ENCODE data around the gene SLAIN1.

Gene SLAIN1

GRCh38 chr13:77786695-77787287, 89.3 kb downstream of the SLAIN1 start:
- H3K4me1 ChIP-seq (ENCODE audit: control insufficient read depth in 2 of 2, insufficient read depth in 2 of 2, low read length in 2 of 2) = no peaks in the 10 kb centered on the region

GRCh38 chr13:77789376-77789775, 91.9 kb downstream of the SLAIN1 start:
- Histone ChIP-seq H3K4me1 (ENCODE audit: control insufficient read depth in 2 of 2, insufficient read depth in 2 of 2, low read length in 2 of 2) (no peaks in the 10 kb centered on the region), H3K4me3 (ENCODE audit: low read length in 2 of 2) (no peak overlapping the region), H3K9me3 (ENCODE audit: control insufficient read depth in 2 of 2, low read length in 2 of 2) (peaks cover 0 to 14% of the 10 kb centered on the region in 2 donors), H3K27ac (ENCODE audit: low read depth in 2 of 2, low read length in 2 of 2) (no peak overlapping the region), H3K9ac (ENCODE audit: low read depth in 1 of 2, low read length in 2 of 2) (no peak overlapping the region), H3K36me3 (ENCODE audit: control insufficient read depth in 2 of 2, insufficient read depth in 2 of 2, low read length in 2 of 2) (no peaks in the 10 kb centered on the region), H3K27me3 (ENCODE audit: control insufficient read depth in 2 of 2, insufficient read depth in 2 of 2, low read length in 2 of 2) (no peaks in the 10 kb centered on the region)

More at GRCh38 chr13:77786695-77787287, 89.3 kb downstream of the SLAIN1 start:
- H3K27ac ChIP-seq (ENCODE audit: low read depth in 2 of 2, low read length in 2 of 2) = no peak overlapping the region
- no peaks in the 10 kb centered on the region for H3K27me3 ChIP-seq (ENCODE audit: control insufficient read depth in 2 of 2, insufficient read depth in 2 of 2, low read length in 2 of 2)
- no peaks in the 10 kb centered on the region for H3K36me3 ChIP-seq (ENCODE audit: control insufficient read depth in 2 of 2, insufficient read depth in 2 of 2, low read length in 2 of 2)
- H3K4me3 ChIP-seq (ENCODE audit: low read length in 2 of 2) = no peak overlapping the region
- H3K9ac ChIP-seq (ENCODE audit: low read depth in 1 of 2, low read length in 2 of 2) = no peak overlapping the region
- H3K9me3 ChIP-seq (ENCODE audit: control insufficient read depth in 2 of 2, low read length in 2 of 2) = peaks cover 0 to 12% of the 10 kb centered on the region in 2 donors

- no peaks in the 10 kb centered on the region for H3K27me3 ChIP-seq (ENCODE audit: control insufficient read depth in 2 of 2, insufficient read depth in 2 of 2, low read length in 2 of 2)
- no peaks in the 10 kb centered on the region for H3K9me3 ChIP-seq (ENCODE audit: control insufficient read depth in 2 of 2, low read length in 2 of 2)
- no peaks in the 10 kb centered on the region for H3K36me3 ChIP-seq (ENCODE audit: control insufficient read depth in 2 of 2, insufficient read depth in 2 of 2, low read length in 2 of 2)
- H3K4me1 ChIP-seq (ENCODE audit: control insufficient read depth in 2 of 2, insufficient read depth in 2 of 2, low read length in 2 of 2) = no peaks in the 10 kb centered on the region
- no peak overlapping the region for H3K27ac ChIP-seq (ENCODE audit: low read depth in 2 of 2, low read length in 2 of 2)
- no peak overlapping the region for H3K9ac ChIP-seq (ENCODE audit: low read depth in 1 of 2, low read length in 2 of 2)
- no peak overlapping the region for H3K4me3 ChIP-seq (ENCODE audit: low read length in 2 of 2)
Observed at GRCh38 chr13:77800219-77800618, 102.7 kb downstream of the SLAIN1 start.

GRCh38 chr13:77806518-77806917, 109.0 kb downstream of the SLAIN1 start:
- no peaks in the 10 kb centered on the region for H3K4me1 ChIP-seq (ENCODE audit: control insufficient read depth in 2 of 2, insufficient read depth in 2 of 2, low read length in 2 of 2)
- no peaks in the 10 kb centered on the region for H3K36me3 ChIP-seq (ENCODE audit: control insufficient read depth in 2 of 2, insufficient read depth in 2 of 2, low read length in 2 of 2)
- H3K27me3 ChIP-seq (ENCODE audit: control insufficient read depth in 2 of 2, insufficient read depth in 2 of 2, low read length in 2 of 2) = no peaks in the 10 kb centered on the region

GRCh38 chr13:77807431-77808135, 110.1 kb downstream of the SLAIN1 start:
- no peaks in the 10 kb centered on the region for H3K36me3 ChIP-seq (ENCODE audit: control insufficient read depth in 2 of 2, insufficient read depth in 2 of 2, low read length in 2 of 2)
- no peak overlapping the region for H3K27ac ChIP-seq (ENCODE audit: low read depth in 2 of 2, low read length in 2 of 2)
- H3K4me3 ChIP-seq (ENCODE audit: low read length in 2 of 2) = no peak overlapping the region
- no peaks in the 10 kb centered on the region for H3K9me3 ChIP-seq (ENCODE audit: control insufficient read depth in 2 of 2, low read length in 2 of 2)
- H3K27me3 ChIP-seq (ENCODE audit: control insufficient read depth in 2 of 2, insufficient read depth in 2 of 2, low read length in 2 of 2) = no peaks in the 10 kb centered on the region
- H3K4me1 ChIP-seq (ENCODE audit: control insufficient read depth in 2 of 2, insufficient read depth in 2 of 2, low read length in 2 of 2) = no peaks in the 10 kb centered on the region
- no peak overlapping the region for H3K9ac ChIP-seq (ENCODE audit: low read depth in 1 of 2, low read length in 2 of 2)

More at GRCh38 chr13:77806518-77806917, 109.0 kb downstream of the SLAIN1 start:
- no peak overlapping the region for H3K9ac ChIP-seq (ENCODE audit: low read depth in 1 of 2, low read length in 2 of 2)
- H3K9me3 ChIP-seq (ENCODE audit: control insufficient read depth in 2 of 2, low read length in 2 of 2) = no peaks in the 10 kb centered on the region
- H3K27ac ChIP-seq (ENCODE audit: low read depth in 2 of 2, low read length in 2 of 2) = no peak overlapping the region
- no peak overlapping the region for H3K4me3 ChIP-seq (ENCODE audit: low read length in 2 of 2)

- Histone ChIP-seq H3K9ac (ENCODE audit: low read depth in 1 of 2, low read length in 2 of 2) (no peak overlapping the region), H3K27me3 (ENCODE audit: control insufficient read depth in 2 of 2, insufficient read depth in 2 of 2, low read length in 2 of 2) (no peaks in the 10 kb centered on the region), H3K27ac (ENCODE audit: low read depth in 2 of 2, low read length in 2 of 2) (no peak overlapping the region), H3K36me3 (ENCODE audit: control insufficient read depth in 2 of 2, insufficient read depth in 2 of 2, low read length in 2 of 2) (no peaks in the 10 kb centered on the region), H3K4me3 (ENCODE audit: low read length in 2 of 2) (no peak overlapping the region), H3K9me3 (ENCODE audit: control insufficient read depth in 2 of 2, low read length in 2 of 2) (no peaks in the 10 kb centered on the region), H3K4me1 (ENCODE audit: control insufficient read depth in 2 of 2, insufficient read depth in 2 of 2, low read length in 2 of 2) (no peaks in the 10 kb centered on the region)
Observed at GRCh38 chr13:77810430-77810829, 112.9 kb downstream of the SLAIN1 start.

- H3K9ac ChIP-seq (ENCODE audit: low read depth in 1 of 2, low read length in 2 of 2) = no peak overlapping the region
- no peaks in the 10 kb centered on the region for H3K9me3 ChIP-seq (ENCODE audit: control insufficient read depth in 2 of 2, low read length in 2 of 2)
- no peak overlapping the region for H3K27ac ChIP-seq (ENCODE audit: low read depth in 2 of 2, low read length in 2 of 2)
- H3K36me3 ChIP-seq (ENCODE audit: control insufficient read depth in 2 of 2, insufficient read depth in 2 of 2, low read length in 2 of 2) = no peaks in the 10 kb centered on the region
- H3K27me3 ChIP-seq (ENCODE audit: control insufficient read depth in 2 of 2, insufficient read depth in 2 of 2, low read length in 2 of 2) = no peaks in the 10 kb centered on the region
- H3K4me3 ChIP-seq (ENCODE audit: low read length in 2 of 2) = no peak overlapping the region
- H3K4me1 ChIP-seq (ENCODE audit: control insufficient read depth in 2 of 2, insufficient read depth in 2 of 2, low read length in 2 of 2) = no peaks in the 10 kb centered on the region
Observed at GRCh38 chr13:77810878-77811277, 113.4 kb downstream of the SLAIN1 start.

GRCh38 chr13:77811381-77811780, 113.9 kb downstream of the SLAIN1 start:
- H3K27ac ChIP-seq (ENCODE audit: low read depth in 2 of 2, low read length in 2 of 2) = no peak overlapping the region
- no peak overlapping the region for H3K4me3 ChIP-seq (ENCODE audit: low read length in 2 of 2)
- no peaks in the 10 kb centered on the region for H3K36me3 ChIP-seq (ENCODE audit: control insufficient read depth in 2 of 2, insufficient read depth in 2 of 2, low read length in 2 of 2)
- no peaks in the 10 kb centered on the region for H3K9me3 ChIP-seq (ENCODE audit: control insufficient read depth in 2 of 2, low read length in 2 of 2)
- H3K9ac ChIP-seq (ENCODE audit: low read depth in 1 of 2, low read length in 2 of 2) = no peak overlapping the region
- no peaks in the 10 kb centered on the region for H3K4me1 ChIP-seq (ENCODE audit: control insufficient read depth in 2 of 2, insufficient read depth in 2 of 2, low read length in 2 of 2)
- no peaks in the 10 kb centered on the region for H3K27me3 ChIP-seq (ENCODE audit: control insufficient read depth in 2 of 2, insufficient read depth in 2 of 2, low read length in 2 of 2)

GRCh38 chr13:77811981-77812380, 114.5 kb downstream of the SLAIN1 start:
- no peak overlapping the region for H3K9ac ChIP-seq (ENCODE audit: low read depth in 1 of 2, low read length in 2 of 2)
- H3K9me3 ChIP-seq (ENCODE audit: control insufficient read depth in 2 of 2, low read length in 2 of 2) = no peaks in the 10 kb centered on the region
- H3K36me3 ChIP-seq (ENCODE audit: control insufficient read depth in 2 of 2, insufficient read depth in 2 of 2, low read length in 2 of 2) = no peaks in the 10 kb centered on the region
- H3K27me3 ChIP-seq (ENCODE audit: control insufficient read depth in 2 of 2, insufficient read depth in 2 of 2, low read length in 2 of 2) = no peaks in the 10 kb centered on the region
- no peak overlapping the region for H3K4me3 ChIP-seq (ENCODE audit: low read length in 2 of 2)
- H3K27ac ChIP-seq (ENCODE audit: low read depth in 2 of 2, low read length in 2 of 2) = no peak overlapping the region
- H3K4me1 ChIP-seq (ENCODE audit: control insufficient read depth in 2 of 2, insufficient read depth in 2 of 2, low read length in 2 of 2) = no peaks in the 10 kb centered on the region
